Aorta (tissue), 5 donors: ENCODE results near the gene TPRG1. TPM values are rescaled to one million over a fixed set of nuclear protein-coding genes. Genes with fewer than 3 reads are reported as not detected.

Experiments
- ATAC-seq: fragments of 200-7000 bp; cut with Tn5 transposase; one replicate; pipeline ENCODE4 v1.9.1; 2022; ENCODE audit warnings: moderate library complexity; ENCODE audit not compliant: low FRiP score
- DNase-seq, 2 donors: peaks; one replicate each; pipeline ENCODE4 v3.0.0-alpha.2; 2020
- H3K27ac ChIP-seq, 2 donors: one replicate each; pipeline ENCODE4 v1.5.1; 2013; ENCODE audit warnings: low read length in 2 of 2, mild to moderate bottlenecking in 2 of 2, moderate library complexity in 2 of 2, control low read depth in 1 of 2, inconsistent platforms in 1 of 2, low read depth in 1 of 2
- H3K27me3 ChIP-seq, 2 donors: one replicate each; pipeline ENCODE4 v1.6.1; 2013; ENCODE audit warnings: control low read depth in 1 of 2, low read length in 1 of 2, mild to moderate bottlenecking in 1 of 2, moderate library complexity in 1 of 2; ENCODE audit not compliant: insufficient read depth in 2 of 2, control insufficient read depth in 1 of 2
- H3K36me3 ChIP-seq, 2 donors: one replicate each; pipeline ENCODE4 v1.6.1; 2013; ENCODE audit warnings: control low read depth in 1 of 2, low read length in 1 of 2, mild to moderate bottlenecking in 1 of 2; ENCODE audit not compliant: insufficient read depth in 2 of 2, control insufficient read depth in 1 of 2
- H3K4me1 ChIP-seq, 2 donors: one replicate each; pipeline ENCODE4 v1.6.1; 2013; ENCODE audit warnings: low read length in 2 of 2, control low read depth in 1 of 2, mild to moderate bottlenecking in 1 of 2, moderate library complexity in 1 of 2; ENCODE audit not compliant: insufficient read depth in 2 of 2, control insufficient read depth in 1 of 2
- H3K4me3 ChIP-seq, 2 donors: one replicate each; pipeline ENCODE4 v1.5.1; 2013; ENCODE audit warnings: low read length in 2 of 2, control low read depth in 1 of 2, mild to moderate bottlenecking in 1 of 2
- H3K9me3 ChIP-seq: one replicate; pipeline ENCODE4 v1.6.1; 2013; ENCODE audit warnings: mild to moderate bottlenecking, low read length; ENCODE audit not compliant: control insufficient read depth
- WGBS, 2 donors: extraction: QIAGEN DNeasy Blood & Tissue Kit; methylation state at CpG; one replicate each; pipeline ENCODE4 v1.1.7; 2013; 5-methylcytosine and 5-hydroxymethylcytosine counted together
- intact Hi-C, 2 donors: fragments of 100-400 bp; cut with DNase I; formaldehyde crosslinking; loops; one replicate each; pipeline versions ENCODE4 v1.14.2 to v1.15.0; 2022
- polyA plus RNA-seq, 2 donors: library from polyadenylated mRNA; stranded (reverse); fragments of 200-250 nt; gene quantifications; one replicate each; pipeline ENCODE4 v1.2.3, GENCODE V29; 2013
- total RNA-seq, 2 donors: library from RNA; stranded (reverse); fragmentation: NEBNext Ultra II Directional; extraction: Animal tissue kit (Norgen Biotek cat#: 25700); gene quantifications; one replicate each; pipeline ENCODE4 v1.2.1, GENCODE V29; 2021
- donor health status: healthy with polysubstance abuse.
- donor health status: Bipolar disorder and iron deficiency.
- donor health status: DM: no; HTN: no; CAD: no.
- donor health status: DM: no; HTN: no; CAD: no.
- donor health status: DM: yes; HTN: yes; CAD: no.

TPRG1 gene
- total and polyA plus RNA-seq, 4 donors, result 4.5 to 19.8 (median 11.0) TPM

GRCh38 chr3:189170559-189170958 is 1.2 kb upstream of the TPRG1 start:
- H3K36me3 ChIP-seq, result no peaks in the 10 kb centered on the region
- no peak for DNase-seq
- no peaks in the 10 kb centered on the region for H3K4me1 ChIP-seq
- H3K27me3 ChIP-seq, result no peaks in the 10 kb centered on the region
- no peak for ATAC-seq
- intact Hi-C loops, result no loop called here
- H3K4me3 ChIP-seq, result no peak overlapping the region
- no peaks in the 10 kb centered on the region for H3K9me3 ChIP-seq
- H3K27ac ChIP-seq, result no peak overlapping the region
- 20 to 32% methylated on average over 7 of the region's 7 CpGs for WGBS, 2 donors

GRCh38 chr3:189172668-189173419 is 1.1 kb downstream of the TPRG1 start:
- ATAC-seq (no peak), DNase-seq (no peak)
- H3K9me3 ChIP-seq, result no peaks in the 10 kb centered on the region
- H3K4me3 ChIP-seq, result no peak overlapping the region
- H3K4me1 ChIP-seq, result no peaks in the 10 kb centered on the region
- no peak overlapping the region for H3K27ac ChIP-seq
- WGBS, 2 donors, result 86 to 90% methylated on average over 8 of the region's 8 CpGs
- H3K36me3 ChIP-seq, result no peaks in the 10 kb centered on the region
- intact Hi-C loops, result no loop called here
- H3K27me3 ChIP-seq, result no peaks in the 10 kb centered on the region

GRCh38 chr3:189184566-189184965 is 12.8 kb downstream of the TPRG1 start:
- intact Hi-C loops, result no loop called here
- Histone ChIP-seq H3K27ac (no peak overlapping the region), H3K4me1 (no peaks in the 10 kb centered on the region), H3K4me3 (no peak overlapping the region), H3K36me3 (no peaks in the 10 kb centered on the region), H3K27me3 (no peaks in the 10 kb centered on the region), H3K9me3 (no peaks in the 10 kb centered on the region)
- DNase-seq (no peak), ATAC-seq (no peak)
- WGBS, 2 donors, result 94 to 95% methylated on average over 7 of the region's 7 CpGs

GRCh38 chr3:189186101-189186500 is 14.3 kb downstream of the TPRG1 start:
- 3 to 6% methylated on average over 4 of the region's 4 CpGs for WGBS, 2 donors
- H3K36me3 ChIP-seq, result no peaks in the 10 kb centered on the region
- H3K4me1 ChIP-seq, result no peaks in the 10 kb centered on the region
- no peaks in the 10 kb centered on the region for H3K9me3 ChIP-seq
- H3K27ac ChIP-seq, result no peak overlapping the region
- no peaks in the 10 kb centered on the region for H3K27me3 ChIP-seq
- H3K4me3 ChIP-seq, result no peak overlapping the region
- ATAC-seq, result peak; percentile 75
- DNase-seq, result peak in 1 of 2 donors; percentile 72
- intact Hi-C loops, result no loop called here

GRCh38 chr3:189188466-189188865 is 16.7 kb downstream of the TPRG1 start:
- ATAC-seq (peak; percentile 63), DNase-seq (no peak)
- no peaks in the 10 kb centered on the region for H3K4me1 ChIP-seq
- no peaks in the 10 kb centered on the region for H3K27me3 ChIP-seq
- no peak overlapping the region for H3K27ac ChIP-seq
- intact Hi-C loops, result no loop called here
- H3K9me3 ChIP-seq, result no peaks in the 10 kb centered on the region
- no peak overlapping the region for H3K4me3 ChIP-seq
- H3K36me3 ChIP-seq, result no peaks in the 10 kb centered on the region

- intact Hi-C loops, result no loop called here
- no peaks in the 10 kb centered on the region for H3K27me3 ChIP-seq
- no peak overlapping the region for H3K4me3 ChIP-seq
- H3K36me3 ChIP-seq, result no peaks in the 10 kb centered on the region
- no peak for DNase-seq
- no peaks in the 10 kb centered on the region for H3K4me1 ChIP-seq
- ATAC-seq, result no peak
- no peak overlapping the region for H3K27ac ChIP-seq
- H3K9me3 ChIP-seq, result peaks cover 4% of the 10 kb centered on the region
Measured at GRCh38 chr3:189192725-189193124, 21.0 kb downstream of the TPRG1 start.

- ATAC-seq (no peak), DNase-seq (no peak)
- Histone ChIP-seq H3K36me3 (no peaks in the 10 kb centered on the region), H3K4me1 (no peaks in the 10 kb centered on the region), H3K27me3 (no peaks in the 10 kb centered on the region), H3K9me3 (peaks cover 4% of the 10 kb centered on the region), H3K4me3 (no peak overlapping the region), H3K27ac (no peak overlapping the region)
- WGBS, 2 donors, result 89 to 94% methylated on average over 5 of the region's 5 CpGs
- intact Hi-C loops, result no loop called here
Measured at GRCh38 chr3:189195302-189195701, 23.5 kb downstream of the TPRG1 start.

- intact Hi-C loops, result no loop called here
- no peak for ATAC-seq
Measured at GRCh38 chr3:189202106-189202505, 30.3 kb downstream of the TPRG1 start.

GRCh38 chr3:189202583-189202982 is 30.8 kb downstream of the TPRG1 start:
- Histone ChIP-seq H3K27ac (no peak overlapping the region), H3K9me3 (no peaks in the 10 kb centered on the region), H3K36me3 (no peaks in the 10 kb centered on the region), H3K27me3 (no peaks in the 10 kb centered on the region), H3K4me1 (no peaks in the 10 kb centered on the region), H3K4me3 (no peak overlapping the region)
- intact Hi-C loops, result no loop called here
- WGBS, 2 donors, result 37 to 39% methylated on average over 6 of the region's 6 CpGs
- ATAC-seq (no peak), DNase-seq (peak in 1 of 2 donors; percentile 54)

More at GRCh38 chr3:189202106-189202505, 30.3 kb downstream of the TPRG1 start:
- H3K9me3 ChIP-seq, result no peaks in the 10 kb centered on the region
- H3K27ac ChIP-seq, result no peak overlapping the region
- no peaks in the 10 kb centered on the region for H3K4me1 ChIP-seq
- H3K27me3 ChIP-seq, result no peaks in the 10 kb centered on the region
- 78 to 81% methylated on average over 6 of the region's 6 CpGs for WGBS, 2 donors
- no peak overlapping the region for H3K4me3 ChIP-seq
- DNase-seq, result no peak
- no peaks in the 10 kb centered on the region for H3K36me3 ChIP-seq
